ENCODE data around the gene SASS6.

- TF ChIP-seq CTCF (IDR thresholded peaks at IDR 0.05; ENCODE audit: insufficient read depth, low read length) (no peak), REST (IDR thresholded peaks at IDR 0.05; ENCODE audit: insufficient replicate concordance, low read depth) (no peak), POLR2AphosphoS5 (IDR thresholded peaks at IDR 0.05; ENCODE audit: low read depth) (no peak), SPI1 (IDR thresholded peaks at IDR 0.05; ENCODE audit: borderline replicate concordance, low read depth) (no peak), GABPA (IDR thresholded peaks at IDR 0.05; ENCODE audit: low read depth) (no peak)
Measured at GRCh38 chr1:100109554-100110066, 23.1 kb downstream of the SASS6 start.

Data from HL-60 (cell line).